HCT116 (cell line): ENCODE data around the gene BCL2L11. TPM values are rescaled to one million over a fixed set of nuclear protein-coding genes. Genes with fewer than 3 reads are reported as not detected.

Experiments used
- ATAC-seq: fragments of 200-7000 bp; cut with Tn5 transposase; 2 replicates; pipeline ENCODE4 v1.9.1; 2020; ENCODE audit warnings: mild to moderate bottlenecking, moderate library complexity
- BruUV-seq: library from RNA; stranded (reverse); fragments of 400-500 nt; replicated peaks from 2 replicates; lab custom pipeline; 2021; lab: Mats Ljungman, UMichigan
- CTCF ChIA-PET: fragments of 300-600 bp; sonication (Branson Sonifier 250); formaldehyde crosslinking; loops from one replicate; lab custom pipeline; 2021; ENCODE audit warnings: antibody characterized with exemption; lab: Charles Lee
- POLR2A ChIA-PET: fragments of 300-600, 350-600 bp; sonication (Branson Sonifier 250); formaldehyde crosslinking; loops from one replicate; lab custom pipeline; 2021; ENCODE audit warnings: antibody characterized with exemption; lab: Charles Lee
- RAD21 ChIA-PET, 2 experiments: fragments of 300-600 bp; sonication (Branson Sonifier 250); formaldehyde crosslinking; loops; one replicate each; lab custom pipeline; 2023; ENCODE audit warnings: low total read pairs in 2 of 2; ENCODE audit not compliant: uncharacterized antibody in 2 of 2, unreplicated experiment in 2 of 2, low non-redundant PET in 1 of 2; lab: Charles Lee
- DNase-seq: peaks from one replicate; pipeline ENCODE4 v3.0.0-alpha.2; 2010; ENCODE audit warnings: low read depth, low spot score
- H2AFZ ChIP-seq: fragments of 200-600 bp; shearing (Covaris generic), sonication (generic); 2 replicates; pipeline ENCODE4 v1.6.1; 2017; ENCODE audit warnings: low read depth, mixed run types, mixed read lengths, antibody characterized with exemption, low read length; ENCODE audit not compliant: poor library complexity, severe bottlenecking
- H3K27ac ChIP-seq: 2 replicates; pipeline ENCODE4 v1.5.1; 2012; ENCODE audit warnings: low read depth, low read length
- H3K27me3 ChIP-seq: fragments of 200-600 bp; sonication (generic); 2 replicates; pipeline ENCODE4 v1.6.1; 2016; ENCODE audit warnings: mixed run types, low read length, mixed read lengths; ENCODE audit not compliant: insufficient read depth
- H3K36me3 ChIP-seq, 2 experiments: fragments of 200-500 bp in 1 of 2; fragments of 200-600 bp in 1 of 2; sonication (Bioruptor generic) in 1 of 2; sonication (generic) in 1 of 2; 2 replicates each; pipeline versions ENCODE4 v1.5.1 to v1.6.1; 2014 to 2016; ENCODE audit warnings: low read length in 2 of 2, inconsistent platforms in 1 of 2, mixed read lengths in 1 of 2, mixed run types in 1 of 2; ENCODE audit not compliant: insufficient read depth in 2 of 2, control insufficient read depth in 1 of 2
- H3K4me1 ChIP-seq, 2 experiments: fragments of 200-600 bp in 1 of 2; sonication (generic) in 1 of 2; 2 replicates each; pipeline versions ENCODE4 v1.5.1 to v1.6.1; 2012 to 2017; ENCODE audit warnings: low read length in 2 of 2, inconsistent platforms in 1 of 2, mild to moderate bottlenecking in 1 of 2, mixed read lengths in 1 of 2, mixed run types in 1 of 2, moderate library complexity in 1 of 2; ENCODE audit not compliant: insufficient read depth in 2 of 2, control insufficient read depth in 1 of 2
- H3K4me2 ChIP-seq: fragments of 200-600 bp; sonication (generic); 2 replicates; pipeline ENCODE4 v1.6.1; 2017; ENCODE audit warnings: mixed run types, low read length, mixed read lengths
- H3K4me3 ChIP-seq, 2 experiments: fragments of 200-600 bp in 1 of 2; sonication (generic) in 1 of 2; replicated peaks in 1 of 2; 2 replicates each; pipeline ENCODE4 v1.5.1; 2011 to 2016; ENCODE audit warnings: low read length in 2 of 2, control low read depth in 1 of 2, low read depth in 1 of 2, mild to moderate bottlenecking in 1 of 2, mixed read lengths in 1 of 2, mixed run types in 1 of 2
- H3K79me2 ChIP-seq: fragments of 200-600 bp; sonication (generic); 2 replicates; pipeline ENCODE4 v1.6.1; 2017; ENCODE audit warnings: mild to moderate bottlenecking, mixed run types, low read length, moderate library complexity, mixed read lengths; ENCODE audit not compliant: insufficient read depth
- H3K9ac ChIP-seq: fragments of 200-600 bp; sonication (generic); 2 replicates; pipeline ENCODE4 v1.6.1; 2016; ENCODE audit warnings: low read length, mixed read lengths
- H3K9me2 ChIP-seq: fragments of 200-600 bp; sonication (generic), shearing (Covaris generic); 2 replicates; pipeline ENCODE4 v1.6.1; 2017; ENCODE audit warnings: mixed run types, mild to moderate bottlenecking, moderate library complexity; ENCODE audit not compliant: insufficient read depth
- H3K9me3 ChIP-seq, 2 experiments: fragments of 200-500 bp in 1 of 2; fragments of 200-600 bp in 1 of 2; sonication (Bioruptor generic) in 1 of 2; sonication (generic) in 1 of 2; 2 replicates each; pipeline ENCODE4 v1.6.1; 2014 to 2017; ENCODE audit warnings: low read length in 2 of 2, mixed read lengths in 2 of 2, inconsistent platforms in 1 of 2, low read depth in 1 of 2, mild to moderate bottlenecking in 1 of 2, mixed run types in 1 of 2, moderate library complexity in 1 of 2; ENCODE audit not compliant: control insufficient read depth in 1 of 2, insufficient read depth in 1 of 2
- H4K20me1 ChIP-seq: fragments of 200-600 bp; sonication (generic), shearing (Covaris generic); 2 replicates; pipeline ENCODE4 v1.6.1; 2017; ENCODE audit warnings: mixed run types, mild to moderate bottlenecking, moderate library complexity; ENCODE audit not compliant: insufficient read depth
- CBX3 ChIP-seq: IDR thresholded peaks from 2 replicates; pipeline ENCODE4 v1.6.1; 2012; ENCODE audit warnings: low read depth
- EGR1 ChIP-seq: IDR thresholded peaks from 2 replicates; pipeline ENCODE4 v1.6.1; 2012; ENCODE audit warnings: low read depth
- ELF1 ChIP-seq: IDR thresholded peaks from 2 replicates; pipeline ENCODE4 v1.6.1; 2012; ENCODE audit warnings: low read depth, borderline replicate concordance
- RAD21 ChIP-seq: IDR thresholded peaks from 2 replicates; pipeline ENCODE4 v1.6.1; 2012; ENCODE audit warnings: low read depth, mild to moderate bottlenecking
- TCF7L2 ChIP-seq: IDR thresholded peaks from 2 replicates; pipeline ENCODE4 v1.7.0; 2011; ENCODE audit warnings: borderline replicate concordance, inconsistent platforms; ENCODE audit not compliant: insufficient read depth, insufficient read length; ENCODE audit errors: extremely low read depth
- ZNF274 ChIP-seq: fragments of 200-500 bp; sonication (Bioruptor generic); IDR thresholded peaks from 2 replicates; pipeline ENCODE4 v1.6.1; 2014; ENCODE audit warnings: mild to moderate bottlenecking, low read depth, low read length, inconsistent platforms
- intact Hi-C: fragments of 100-400 bp; cut with micrococcal nuclease; formaldehyde crosslinking; loops from 2 replicates; pipeline ENCODE4 v1.10.0; 2022
- total RNA-seq: library from RNA; stranded (reverse); gene quantifications from one replicate; pipeline ENCODE4 v1.2.1, GENCODE V29; 2021; ENCODE audit not compliant: unreplicated experiment
- TF ChIP-seq, protein P1 (sequence below), 3 experiments: fragments of 200-600 bp in 1 of 3; sonication (generic) in 1 of 3; IDR thresholded peaks in 2 of 3; conservative IDR thresholded peaks in 1 of 3; 2 replicates each; pipeline ENCODE4 v1.5.1; 2012 to 2017; ENCODE audit warnings: low read depth in 2 of 3, low read length in 2 of 3, antibody characterized with exemption in 1 of 3, borderline replicate concordance in 1 of 3, control low read depth in 1 of 3, mild to moderate bottlenecking in 1 of 3, mixed read lengths in 1 of 3, mixed run types in 1 of 3, moderate library complexity in 1 of 3; ENCODE audit not compliant: insufficient read depth in 1 of 3
- TF ChIP-seq, protein P2 (sequence below): IDR thresholded peaks from 2 replicates; pipeline ENCODE4 v1.6.1; 2012
- TF ChIP-seq, protein P3 (sequence below): IDR thresholded peaks from 2 replicates; pipeline ENCODE4 v1.6.1; 2012; ENCODE audit warnings: low read depth
- TF ChIP-seq, protein P4 (sequence below): IDR thresholded peaks from 2 replicates; pipeline ENCODE4 v1.6.1; 2011; ENCODE audit warnings: mild to moderate bottlenecking, low read length, moderate library complexity; ENCODE audit not compliant: insufficient replicate concordance; ENCODE audit errors: extremely low read depth

The BCL2L11 gene
- total RNA-seq, 1 experiment from 2014 or later = 17.8 TPM

DNA sequence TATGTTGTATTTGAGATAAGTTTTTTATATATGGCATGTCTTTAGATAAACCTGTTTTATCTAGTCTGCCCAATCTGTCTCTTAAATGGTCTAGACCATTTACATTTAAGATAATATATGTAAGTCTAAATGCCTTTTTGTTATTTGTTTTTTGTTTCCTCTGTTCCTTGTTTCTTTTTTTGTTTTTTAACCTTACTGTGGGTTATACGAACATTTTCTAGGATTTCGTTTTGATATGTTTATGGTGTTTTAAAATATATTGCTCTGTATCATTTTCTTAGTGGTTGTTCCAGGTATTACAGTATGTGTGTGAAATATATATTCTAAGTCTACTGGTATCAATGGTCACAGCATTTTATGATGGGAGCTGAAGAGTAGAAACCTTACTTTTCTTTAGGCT is 13.3 kb downstream of the BCL2L11 start:
- intact Hi-C loops = no loop called here
- H3K4me2 ChIP-seq = no peak overlapping the region
- no peak overlapping the region for H3K4me3 ChIP-seq
- no peaks in the 10 kb centered on the region for H3K9me2 ChIP-seq
- H3K79me2 ChIP-seq = peaks cover 64% of the 10 kb centered on the region
- ATAC-seq (no peak), DNase-seq (no peak)
- H3K27ac ChIP-seq = no peak overlapping the region
- no peak overlapping the region for H3K9ac ChIP-seq
- ChIA-PET RAD21 (no interaction called here), POLR2A (interaction anchor here (1.6 kb wide), 1 partner anchor 13 kb away, joined by 5 read pairs; the partner anchor contains the start of gene BCL2L11)
- no peaks in the 10 kb centered on the region for H3K27me3 ChIP-seq
- BruUV-seq = no TSS peak
- no peak overlapping the region for H2AFZ ChIP-seq
- no peaks in the 10 kb centered on the region for H3K9me3 ChIP-seq
- H3K4me1 ChIP-seq = no peaks in the 10 kb centered on the region
- no peak for TF ChIP-seq ZNF274
- TF ChIP-seq, protein P1, sequence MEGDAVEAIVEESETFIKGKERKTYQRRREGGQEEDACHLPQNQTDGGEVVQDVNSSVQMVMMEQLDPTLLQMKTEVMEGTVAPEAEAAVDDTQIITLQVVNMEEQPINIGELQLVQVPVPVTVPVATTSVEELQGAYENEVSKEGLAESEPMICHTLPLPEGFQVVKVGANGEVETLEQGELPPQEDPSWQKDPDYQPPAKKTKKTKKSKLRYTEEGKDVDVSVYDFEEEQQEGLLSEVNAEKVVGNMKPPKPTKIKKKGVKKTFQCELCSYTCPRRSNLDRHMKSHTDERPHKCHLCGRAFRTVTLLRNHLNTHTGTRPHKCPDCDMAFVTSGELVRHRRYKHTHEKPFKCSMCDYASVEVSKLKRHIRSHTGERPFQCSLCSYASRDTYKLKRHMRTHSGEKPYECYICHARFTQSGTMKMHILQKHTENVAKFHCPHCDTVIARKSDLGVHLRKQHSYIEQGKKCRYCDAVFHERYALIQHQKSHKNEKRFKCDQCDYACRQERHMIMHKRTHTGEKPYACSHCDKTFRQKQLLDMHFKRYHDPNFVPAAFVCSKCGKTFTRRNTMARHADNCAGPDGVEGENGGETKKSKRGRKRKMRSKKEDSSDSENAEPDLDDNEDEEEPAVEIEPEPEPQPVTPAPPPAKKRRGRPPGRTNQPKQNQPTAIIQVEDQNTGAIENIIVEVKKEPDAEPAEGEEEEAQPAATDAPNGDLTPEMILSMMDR (IDR thresholded peaks at IDR 0.05 in 2 of 3, conservative IDR thresholded peaks at IDR 0.05 in 1 of 3; ENCODE audit: borderline replicate concordance in 1 of 3, insufficient read depth in 1 of 3, low read depth in 2 of 3, low read length in 2 of 3) = peak in 1 of 3 experiments; percentile 52; a peak in 2 of 6 replicates
- TF ChIP-seq, all 23 proteins: peak for 1
- Histone ChIP-seq H4K20me1 (peaks cover 6% of the 10 kb centered on the region; the same call in 1 of the 2 replicates), H3K36me3 (peaks cover 15% of the 10 kb centered on the region in 2 experiments; a peak in 2 of 4 replicates)
- CTCF ChIA-PET = no interaction called here

DNA sequence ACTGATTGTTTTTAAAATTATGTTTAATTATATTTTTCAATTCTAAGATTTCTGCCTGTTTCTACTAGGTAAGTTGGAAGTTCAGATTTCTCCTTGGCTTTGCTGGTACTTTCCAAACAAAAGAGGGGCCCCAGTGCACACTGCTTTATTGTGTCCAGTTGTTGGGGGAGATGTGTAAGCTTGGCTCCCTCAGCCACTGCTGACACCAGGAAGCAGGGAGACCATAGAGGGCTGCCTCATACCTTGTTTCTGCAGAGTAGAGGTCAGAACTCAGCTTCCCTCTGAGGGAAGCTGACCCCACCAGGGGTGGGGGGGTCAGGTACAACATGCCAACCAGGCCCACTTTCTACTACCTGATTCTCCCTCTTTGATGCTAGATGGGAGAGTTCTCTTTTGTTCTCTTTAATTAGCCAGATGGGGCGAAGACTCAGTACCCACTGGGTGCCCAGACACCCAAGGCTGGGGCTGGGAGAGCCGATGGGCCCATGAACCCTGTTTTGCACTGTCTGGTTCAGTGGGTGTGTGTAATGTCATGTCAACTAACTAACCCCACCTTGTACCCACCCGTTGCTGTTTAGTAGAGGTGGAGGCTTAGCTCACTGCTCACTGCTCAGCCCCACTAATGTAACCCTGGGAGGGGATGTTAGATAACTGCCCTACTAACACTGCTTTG is 14.7 kb downstream of the BCL2L11 start:
- H3K4me3 ChIP-seq = no peak overlapping the region
- H3K9me3 ChIP-seq = no peaks in the 10 kb centered on the region
- BruUV-seq = no TSS peak
- H3K4me2 ChIP-seq = no peak overlapping the region
- ATAC-seq = no peak
- peaks cover 65% of the 10 kb centered on the region for H3K79me2 ChIP-seq
- H3K27ac ChIP-seq = no peak overlapping the region
- RAD21 ChIA-PET = no interaction called here
- H2AFZ ChIP-seq = no peak overlapping the region
- no peaks in the 10 kb centered on the region for H3K27me3 ChIP-seq
- H4K20me1 ChIP-seq = peaks cover 6% of the 10 kb centered on the region; the same call in 1 of the 2 replicates
- no peak overlapping the region for H3K9ac ChIP-seq
- POLR2A ChIA-PET = no interaction called here
- H3K36me3 ChIP-seq = peaks cover 10 to 15% of the 10 kb centered on the region in 2 experiments; a peak in 2 of 4 replicates
- intact Hi-C loops = no loop called here
- H3K4me1 ChIP-seq = no peaks in the 10 kb centered on the region
- CTCF ChIA-PET = no interaction called here
- no peaks in the 10 kb centered on the region for H3K9me2 ChIP-seq
- no peak for DNase-seq
- TF ChIP-seq CBX3 (no peak), ELF1 (no peak), RAD21 (no peak), TCF7L2 (no peak), EGR1 (no peak)
- TF ChIP-seq, protein P2, sequence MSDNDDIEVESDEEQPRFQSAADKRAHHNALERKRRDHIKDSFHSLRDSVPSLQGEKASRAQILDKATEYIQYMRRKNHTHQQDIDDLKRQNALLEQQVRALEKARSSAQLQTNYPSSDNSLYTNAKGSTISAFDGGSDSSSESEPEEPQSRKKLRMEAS = no peak
- TF ChIP-seq, protein P3, sequence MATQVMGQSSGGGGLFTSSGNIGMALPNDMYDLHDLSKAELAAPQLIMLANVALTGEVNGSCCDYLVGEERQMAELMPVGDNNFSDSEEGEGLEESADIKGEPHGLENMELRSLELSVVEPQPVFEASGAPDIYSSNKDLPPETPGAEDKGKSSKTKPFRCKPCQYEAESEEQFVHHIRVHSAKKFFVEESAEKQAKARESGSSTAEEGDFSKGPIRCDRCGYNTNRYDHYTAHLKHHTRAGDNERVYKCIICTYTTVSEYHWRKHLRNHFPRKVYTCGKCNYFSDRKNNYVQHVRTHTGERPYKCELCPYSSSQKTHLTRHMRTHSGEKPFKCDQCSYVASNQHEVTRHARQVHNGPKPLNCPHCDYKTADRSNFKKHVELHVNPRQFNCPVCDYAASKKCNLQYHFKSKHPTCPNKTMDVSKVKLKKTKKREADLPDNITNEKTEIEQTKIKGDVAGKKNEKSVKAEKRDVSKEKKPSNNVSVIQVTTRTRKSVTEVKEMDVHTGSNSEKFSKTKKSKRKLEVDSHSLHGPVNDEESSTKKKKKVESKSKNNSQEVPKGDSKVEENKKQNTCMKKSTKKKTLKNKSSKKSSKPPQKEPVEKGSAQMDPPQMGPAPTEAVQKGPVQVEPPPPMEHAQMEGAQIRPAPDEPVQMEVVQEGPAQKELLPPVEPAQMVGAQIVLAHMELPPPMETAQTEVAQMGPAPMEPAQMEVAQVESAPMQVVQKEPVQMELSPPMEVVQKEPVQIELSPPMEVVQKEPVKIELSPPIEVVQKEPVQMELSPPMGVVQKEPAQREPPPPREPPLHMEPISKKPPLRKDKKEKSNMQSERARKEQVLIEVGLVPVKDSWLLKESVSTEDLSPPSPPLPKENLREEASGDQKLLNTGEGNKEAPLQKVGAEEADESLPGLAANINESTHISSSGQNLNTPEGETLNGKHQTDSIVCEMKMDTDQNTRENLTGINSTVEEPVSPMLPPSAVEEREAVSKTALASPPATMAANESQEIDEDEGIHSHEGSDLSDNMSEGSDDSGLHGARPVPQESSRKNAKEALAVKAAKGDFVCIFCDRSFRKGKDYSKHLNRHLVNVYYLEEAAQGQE = no peak
- TF ChIP-seq, protein P4, sequence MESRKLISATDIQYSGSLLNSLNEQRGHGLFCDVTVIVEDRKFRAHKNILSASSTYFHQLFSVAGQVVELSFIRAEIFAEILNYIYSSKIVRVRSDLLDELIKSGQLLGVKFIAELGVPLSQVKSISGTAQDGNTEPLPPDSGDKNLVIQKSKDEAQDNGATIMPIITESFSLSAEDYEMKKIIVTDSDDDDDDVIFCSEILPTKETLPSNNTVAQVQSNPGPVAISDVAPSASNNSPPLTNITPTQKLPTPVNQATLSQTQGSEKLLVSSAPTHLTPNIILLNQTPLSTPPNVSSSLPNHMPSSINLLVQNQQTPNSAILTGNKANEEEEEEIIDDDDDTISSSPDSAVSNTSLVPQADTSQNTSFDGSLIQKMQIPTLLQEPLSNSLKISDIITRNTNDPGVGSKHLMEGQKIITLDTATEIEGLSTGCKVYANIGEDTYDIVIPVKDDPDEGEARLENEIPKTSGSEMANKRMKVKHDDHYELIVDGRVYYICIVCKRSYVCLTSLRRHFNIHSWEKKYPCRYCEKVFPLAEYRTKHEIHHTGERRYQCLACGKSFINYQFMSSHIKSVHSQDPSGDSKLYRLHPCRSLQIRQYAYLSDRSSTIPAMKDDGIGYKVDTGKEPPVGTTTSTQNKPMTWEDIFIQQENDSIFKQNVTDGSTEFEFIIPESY = no peak
